ENCODE data around the gene IFI44.

DNA sequence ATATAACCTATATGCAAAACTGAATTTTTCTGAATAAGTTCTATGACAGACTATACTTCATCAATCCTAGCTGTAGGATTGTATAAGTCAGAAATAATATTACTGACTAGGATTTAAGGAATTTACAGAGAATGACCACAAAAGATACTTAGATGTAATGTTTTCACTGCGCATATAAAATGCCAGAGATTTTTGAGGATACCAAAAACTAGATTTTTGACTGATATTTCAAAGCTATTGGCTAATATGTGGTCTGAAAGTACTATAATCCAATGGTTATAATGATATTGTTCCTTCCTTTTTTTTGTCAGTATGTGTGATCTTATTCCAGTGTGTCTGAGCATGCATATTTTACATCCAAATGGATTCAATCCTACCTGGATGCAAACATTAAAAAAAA, 46.4 kb upstream of the IFI44 start:
- TF ChIP-seq, protein P1, sequence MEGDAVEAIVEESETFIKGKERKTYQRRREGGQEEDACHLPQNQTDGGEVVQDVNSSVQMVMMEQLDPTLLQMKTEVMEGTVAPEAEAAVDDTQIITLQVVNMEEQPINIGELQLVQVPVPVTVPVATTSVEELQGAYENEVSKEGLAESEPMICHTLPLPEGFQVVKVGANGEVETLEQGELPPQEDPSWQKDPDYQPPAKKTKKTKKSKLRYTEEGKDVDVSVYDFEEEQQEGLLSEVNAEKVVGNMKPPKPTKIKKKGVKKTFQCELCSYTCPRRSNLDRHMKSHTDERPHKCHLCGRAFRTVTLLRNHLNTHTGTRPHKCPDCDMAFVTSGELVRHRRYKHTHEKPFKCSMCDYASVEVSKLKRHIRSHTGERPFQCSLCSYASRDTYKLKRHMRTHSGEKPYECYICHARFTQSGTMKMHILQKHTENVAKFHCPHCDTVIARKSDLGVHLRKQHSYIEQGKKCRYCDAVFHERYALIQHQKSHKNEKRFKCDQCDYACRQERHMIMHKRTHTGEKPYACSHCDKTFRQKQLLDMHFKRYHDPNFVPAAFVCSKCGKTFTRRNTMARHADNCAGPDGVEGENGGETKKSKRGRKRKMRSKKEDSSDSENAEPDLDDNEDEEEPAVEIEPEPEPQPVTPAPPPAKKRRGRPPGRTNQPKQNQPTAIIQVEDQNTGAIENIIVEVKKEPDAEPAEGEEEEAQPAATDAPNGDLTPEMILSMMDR (conservative IDR thresholded peaks at IDR 0.05 in 1 of 2, IDR thresholded peaks at IDR 0.05 in 1 of 2; ENCODE audit: low read depth in 1 of 2, low read length in 2 of 2), result no peak
- TF ChIP-seq EZH2 (IDR thresholded peaks at IDR 0.05; ENCODE audit: low read length, missing control alignments), result no peak
